CD4-positive, alpha-beta memory T cell (primary cell): ENCODE results near the gene ZNF439. TPM values are rescaled to one million over a fixed set of nuclear protein-coding genes. Genes with fewer than 3 reads are reported as not detected.
"Not testable (repeated sequence)": the region's sequence is repeated elsewhere in the genome, so short reads cannot be mapped to it uniquely, and the experiment has no call there.

Experiments used
- CTCF ChIA-PET: fragments of 350-600 bp; sonication (Branson Sonifier 250); formaldehyde crosslinking; loops from one replicate; lab custom pipeline; 2021; ENCODE audit warnings: inconsistent platforms; ENCODE audit not compliant: partially characterized antibody; lab: Charles Lee
- POLR2A ChIA-PET: fragments of 350-600 bp; sonication (Branson Sonifier 250); formaldehyde crosslinking; loops from one replicate; lab custom pipeline; 2021; ENCODE audit not compliant: partially characterized antibody; lab: Charles Lee
- DNase-seq, 5 donors: peaks; one replicate each; pipeline versions ENCODE4 v3.0.0 to v3.0.0-alpha.2; 2020 to 2022; ENCODE audit warnings: mixed read lengths in 1 of 5
- H3K27ac ChIP-seq: one replicate; pipeline ENCODE4 v1.7.0; 2013; ENCODE audit warnings: low read depth, low read length
- H3K27me3 ChIP-seq: 2 replicates; pipeline ENCODE4 v1.7.0; 2013; ENCODE audit warnings: mild to moderate bottlenecking, low read length, moderate library complexity; ENCODE audit not compliant: insufficient read depth
- H3K36me3 ChIP-seq: 2 replicates; pipeline ENCODE4 v1.7.0; 2013; ENCODE audit warnings: mild to moderate bottlenecking, low read length, moderate library complexity; ENCODE audit not compliant: insufficient read depth
- H3K4me1 ChIP-seq: 2 replicates; pipeline ENCODE4 v1.7.0; 2013; ENCODE audit warnings: mild to moderate bottlenecking, low read length, moderate library complexity; ENCODE audit not compliant: insufficient read depth
- H3K4me3 ChIP-seq, 2 donors: one replicate each; pipeline ENCODE4 v1.7.0; 2013; ENCODE audit warnings: low read length in 2 of 2, mild to moderate bottlenecking in 1 of 2
- H3K9me3 ChIP-seq, 2 donors: one replicate each; pipeline ENCODE4 v1.7.0; 2013; ENCODE audit warnings: low read length in 2 of 2, control low read depth in 1 of 2; ENCODE audit not compliant: control insufficient read depth in 1 of 2
- H3K27ac Mint-ChIP-seq, 7 donors: one replicate each; pipeline ENCODE4 v1.8.0; 2020 to 2021; ENCODE audit warnings: mixed read lengths in 7 of 7, mild to moderate bottlenecking in 6 of 7, inconsistent platforms in 3 of 7, moderate library complexity in 3 of 7
- H3K27me3 Mint-ChIP-seq, 2 donors: one replicate each; pipeline ENCODE4 v1.8.0; 2020 to 2021; ENCODE audit warnings: mixed read lengths in 2 of 2
- H3K36me3 Mint-ChIP-seq, 2 donors: one replicate each; pipeline ENCODE4 v1.8.0; 2020 to 2021; ENCODE audit warnings: mixed read lengths in 2 of 2, inconsistent platforms in 1 of 2, mild to moderate bottlenecking in 1 of 2
- H3K4me1 Mint-ChIP-seq, 4 donors: one replicate each; pipeline ENCODE4 v1.8.0; 2020 to 2021; ENCODE audit warnings: mixed read lengths in 4 of 4, mild to moderate bottlenecking in 1 of 4
- H3K4me3 Mint-ChIP-seq, 8 donors: one replicate each; pipeline ENCODE4 v1.8.0; 2020 to 2021; ENCODE audit warnings: mixed read lengths in 8 of 8, mild to moderate bottlenecking in 7 of 8, moderate library complexity in 6 of 8, inconsistent platforms in 3 of 8
- H3K9me3 Mint-ChIP-seq, 8 donors: one replicate each; pipeline ENCODE4 v1.8.0; 2020 to 2021; ENCODE audit warnings: mixed read lengths in 8 of 8, mild to moderate bottlenecking in 5 of 8, inconsistent platforms in 3 of 8, moderate library complexity in 1 of 8
- intact Hi-C: fragments of 100-400 bp; cut with micrococcal nuclease; formaldehyde crosslinking; loops from one replicate; pipeline ENCODE4 v1.15.1; 2023
- polyA plus RNA-seq, 2 donors: library from polyadenylated mRNA; unstranded; fragments of 300-500 nt; fragmentation: Illumina TruSeq; gene quantifications; one replicate each; pipeline ENCODE4 v1.2.3, GENCODE V29; 2021
- total RNA-seq, 2 experiments: library from RNA; stranded (reverse); gene quantifications; one replicate each; pipeline ENCODE4 v1.2.3, GENCODE V29; 2021

The ZNF439 gene
- total and polyA plus RNA-seq, 4 experiments from 2014 or later, result 0.72 to 17.7 (median 11.2) TPM

DNA sequence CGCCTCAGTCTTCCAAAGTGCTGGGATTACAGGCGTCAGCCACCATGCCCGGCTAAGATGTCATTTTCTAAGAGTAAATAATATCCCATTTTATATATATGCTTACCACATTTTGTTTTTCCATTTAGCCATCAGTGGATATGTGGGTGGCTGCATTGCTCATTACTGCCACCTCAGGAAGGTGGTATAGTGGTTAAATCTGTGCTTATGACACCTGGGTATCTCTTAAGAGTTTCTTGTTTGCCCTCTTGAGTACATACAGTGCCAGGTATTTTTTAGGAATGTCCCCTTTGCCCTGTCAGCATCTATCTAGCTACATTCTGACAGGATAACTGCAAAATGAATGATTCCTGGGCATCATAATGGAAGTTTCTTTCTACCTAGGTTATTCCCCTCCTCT is 53.7 kb downstream of the ZNF439 start:
- Mint-ChIP-seq H3K9me3 (peaks cover 4 to 87% (median 73%) of the 10 kb centered on the region in 8 donors), H3K27ac (no peak overlapping the region), H3K27me3 (no peaks in the 10 kb centered on the region), H3K4me3 (no peak overlapping the region), H3K4me1 (peaks cover 0 to 1% (median 0%) of the 10 kb centered on the region in 4 donors), H3K36me3 (peaks cover 36 to 54% of the 10 kb centered on the region in 2 donors)
- Histone ChIP-seq H3K4me1 (no peaks in the 10 kb centered on the region), H3K27ac (no peak overlapping the region), H3K4me3 (no peak overlapping the region), H3K36me3 (no peaks in the 10 kb centered on the region), H3K27me3 (no peaks in the 10 kb centered on the region), H3K9me3 (peaks cover 14 to 21% of the 10 kb centered on the region in 2 donors)
- CTCF ChIA-PET, result no interaction called here
- intact Hi-C loops, result no loop called here
- DNase-seq, result no peak
- POLR2A ChIA-PET, result no interaction called here

DNA sequence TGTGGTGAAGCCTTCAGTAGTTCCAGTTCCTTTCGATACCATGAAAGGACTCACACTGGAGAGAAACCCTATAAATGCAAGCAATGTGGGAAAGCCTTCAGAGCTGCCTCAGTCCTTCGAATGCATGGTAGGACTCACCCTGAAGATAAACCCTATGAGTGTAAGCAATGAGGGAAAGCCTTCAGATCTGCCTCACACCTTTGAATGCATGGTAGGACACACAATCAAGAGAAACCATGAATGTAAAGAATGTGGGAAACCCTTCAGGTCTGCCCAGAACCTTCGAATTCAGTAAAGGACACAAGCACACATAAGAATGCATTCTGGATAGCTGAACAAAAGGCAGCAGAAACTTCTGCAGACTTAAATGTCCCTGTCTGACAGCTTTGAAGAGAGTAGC is 57.4 kb downstream of the ZNF439 start:
- CTCF ChIA-PET, result no interaction called here
- Mint-ChIP-seq H3K4me3 (no peak overlapping the region), H3K27ac (no peak overlapping the region), H3K9me3 (peaks cover 4 to 94% (median 81%) of the 10 kb centered on the region in 8 donors), H3K4me1 (no peaks in the 10 kb centered on the region), H3K27me3 (no peaks in the 10 kb centered on the region), H3K36me3 (peaks cover 27 to 35% of the 10 kb centered on the region in 2 donors)
- Histone ChIP-seq H3K36me3 (no peaks in the 10 kb centered on the region), H3K27ac (no peak overlapping the region), H3K9me3 (peaks cover 14 to 19% of the 10 kb centered on the region in 2 donors), H3K4me3 (no peak overlapping the region), H3K4me1 (no peaks in the 10 kb centered on the region), H3K27me3 (no peaks in the 10 kb centered on the region)
- intact Hi-C loops, result no loop called here
- POLR2A ChIA-PET, result no interaction called here
- no peak for DNase-seq

DNA sequence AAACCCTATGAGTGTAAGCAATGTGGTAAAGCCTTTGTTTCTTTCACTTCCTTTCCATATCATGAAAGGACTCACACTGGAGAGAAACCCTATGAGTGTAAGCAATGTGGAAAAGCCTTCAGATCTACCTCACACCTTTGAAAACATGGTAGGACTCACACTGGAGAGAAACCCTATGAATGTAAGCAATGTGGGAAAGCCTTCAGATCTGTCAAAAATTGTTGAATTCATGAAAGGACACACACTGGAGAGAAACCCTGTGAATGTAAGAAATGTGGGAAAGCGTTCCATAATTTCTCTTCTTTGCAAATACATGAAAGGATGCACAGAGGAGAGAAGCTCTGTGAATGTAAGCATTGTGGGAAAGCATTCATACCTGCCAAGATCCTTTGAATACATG is 63.4 kb downstream of the ZNF439 start:
- H3K27me3 ChIP-seq, POLR2A ChIA-PET, H3K36me3 ChIP-seq, H3K27me3 Mint-ChIP-seq, H3K27ac Mint-ChIP-seq, H3K4me1 ChIP-seq, H3K4me3 Mint-ChIP-seq, intact Hi-C loops, DNase-seq, H3K4me1 Mint-ChIP-seq, H3K4me3 ChIP-seq, CTCF ChIA-PET, H3K27ac ChIP-seq: not testable (repeated sequence)
- H3K9me3 Mint-ChIP-seq, result peaks cover 3 to 87% (median 58%) of the 10 kb centered on the region in 8 donors
- H3K36me3 Mint-ChIP-seq, result peaks cover 5 to 16% of the 10 kb centered on the region in 2 donors
- H3K9me3 ChIP-seq, result peaks cover 0 to 11% of the 10 kb centered on the region in 2 donors

DNA sequence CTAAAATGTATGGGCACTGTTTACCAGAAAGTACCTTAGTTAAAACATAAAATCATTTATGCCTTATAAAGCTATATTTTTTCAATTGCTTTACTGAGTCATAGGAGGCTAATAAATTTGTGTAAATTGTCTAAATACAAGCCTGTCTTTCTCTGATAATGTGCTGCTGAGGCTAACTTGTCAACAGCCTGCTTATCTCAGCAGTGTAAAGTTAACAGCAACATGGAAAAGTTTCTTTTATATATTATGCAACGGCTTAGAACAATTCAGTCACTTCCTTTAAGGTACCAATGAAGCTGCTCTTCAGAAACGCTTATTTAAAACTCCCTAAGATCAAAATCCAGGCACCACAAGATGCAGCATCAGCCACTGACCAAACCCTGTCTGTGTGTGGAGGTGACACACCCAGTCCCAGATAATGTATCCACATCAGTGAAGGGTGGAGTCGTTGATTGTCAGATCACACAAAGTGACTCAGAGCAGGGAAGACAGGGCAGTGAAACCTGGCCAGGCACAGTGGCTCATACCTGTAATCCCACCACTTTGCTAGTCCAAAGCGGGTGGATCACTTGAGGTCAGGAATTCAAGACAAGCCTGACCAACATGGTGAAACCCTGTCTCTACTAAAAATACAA is 66.0 kb downstream of the ZNF439 start:
- H3K27ac ChIP-seq, intact Hi-C loops, H3K4me3 Mint-ChIP-seq, H3K4me1 ChIP-seq, H3K4me3 ChIP-seq, H3K36me3 ChIP-seq, DNase-seq, H3K27me3 ChIP-seq, H3K4me1 Mint-ChIP-seq, POLR2A ChIA-PET, H3K27me3 Mint-ChIP-seq, H3K27ac Mint-ChIP-seq: not testable (repeated sequence)
- peaks cover 0 to 11% of the 10 kb centered on the region in 2 donors for H3K9me3 ChIP-seq
- CTCF ChIA-PET, result interaction anchor here (0.7 kb wide), 1 partner anchor 9 kb away, joined by 5 read pairs; no protein-coding TSS in a partner anchor
- H3K9me3 Mint-ChIP-seq, result peaks cover 3 to 63% (median 33%) of the 10 kb centered on the region in 8 donors
- H3K36me3 Mint-ChIP-seq, result peaks cover 0 to 12% of the 10 kb centered on the region in 2 donors

Other genes with a start within 250 kb of the ZNF439 start
- gene ZNF823, start 109.8 kb upstream of the ZNF439 start, total RNA-seq, result 1 to 10 TPM; 4.6 to 5.4 TPM
- gene ZNF823, start 109.8 kb upstream of the ZNF439 start, polyA plus RNA-seq, result 1 to 10 TPM in 1 of 2 donors, under 1 TPM in 1; 0.92 to 5.3 TPM
- gene ZNF441, start 81.7 kb upstream of the ZNF439 start, total RNA-seq, result 10 to 100 TPM; 19.6 to 21.5 TPM
- gene ZNF441, start 81.7 kb upstream of the ZNF439 start, polyA plus RNA-seq, result 1 to 10 TPM; 2.3 to 6.3 TPM
- gene ZNF491, start 50.2 kb upstream of the ZNF439 start, total RNA-seq, result 1 to 10 TPM; 2.0 to 3.0 TPM
- gene ZNF491, start 50.2 kb upstream of the ZNF439 start, polyA plus RNA-seq, result under 1 TPM in 1 of 2 donors, not detected in 1; 0.34 TPM
- gene ZNF440, start 34.5 kb upstream of the ZNF439 start, total RNA-seq, result 10 to 100 TPM; 18.0 to 18.5 TPM
- 1 to 10 TPM; 1.8 to 3.7 TPM for gene ZNF440, start 34.5 kb upstream of the ZNF439 start, polyA plus RNA-seq
- 1 to 10 TPM; 7.5 to 8.5 TPM for gene ZNF69, start 39.1 kb downstream of the ZNF439 start, total RNA-seq
- gene ZNF69, start 39.1 kb downstream of the ZNF439 start, polyA plus RNA-seq, result 1 to 10 TPM in 1 of 2 donors, under 1 TPM in 1; 0.57 to 3.1 TPM
- gene ZNF700, start 76.4 kb downstream of the ZNF439 start, total RNA-seq, result 10 to 100 TPM; 24.9 to 25.6 TPM
- gene ZNF700, start 76.4 kb downstream of the ZNF439 start, polyA plus RNA-seq, result 1 to 10 TPM; 3.2 to 5.6 TPM
- 10 to 100 TPM; 14.3 to 16.4 TPM for gene ZNF763, start 116.3 kb downstream of the ZNF439 start, total RNA-seq
- 1 to 10 TPM; 2.6 to 3.7 TPM for gene ZNF763, start 116.3 kb downstream of the ZNF439 start, polyA plus RNA-seq
- gene ZNF433, start 187.0 kb downstream of the ZNF439 start, total RNA-seq, result under 1 TPM; 0.38 to 0.44 TPM
- 1 to 10 TPM in 1 of 2 donors, under 1 TPM in 1; 0.98 to 2.2 TPM for gene ZNF433, start 187.0 kb downstream of the ZNF439 start, polyA plus RNA-seq
- not detected for gene ZNF878, start 204.2 kb downstream of the ZNF439 start, total RNA-seq
- not detected for gene ZNF878, start 204.2 kb downstream of the ZNF439 start, polyA plus RNA-seq
- gene ZNF844, start 216.0 kb downstream of the ZNF439 start, total RNA-seq, result 1 to 10 TPM; 8.8 to 9.8 TPM
- gene ZNF844, start 216.0 kb downstream of the ZNF439 start, polyA plus RNA-seq, result 1 to 10 TPM; 2.3 to 3.2 TPM